Upper lobe of right lung (tissue), 1 donor: ENCODE measurements around the gene SMC1B. TPM values are rescaled to one million over a fixed set of nuclear protein-coding genes. Genes with fewer than 3 reads are reported as not detected.
"Not testable (repeated sequence)": the region's sequence is repeated elsewhere in the genome, so short reads cannot be mapped to it uniquely, and the experiment has no call there.

Experiments
- ATAC-seq: fragments of 200-7000 bp; cut with Tn5 transposase; one replicate; pipeline ENCODE4 v1.9.1; 2020; ENCODE audit warnings: mild to moderate bottlenecking, moderate library complexity
- DNase-seq: peaks from one replicate; pipeline ENCODE4 v3.0.0-alpha.2; 2020
- H3K27ac ChIP-seq: fragments of 200-600 bp; one replicate; pipeline ENCODE4 v1.8.0; 2022
- H3K27me3 ChIP-seq: fragments of 200-600 bp; one replicate; pipeline ENCODE4 v1.8.0; 2022; ENCODE audit warnings: mild to moderate bottlenecking
- H3K36me3 ChIP-seq: fragments of 200-600 bp; one replicate; pipeline ENCODE4 v1.8.0; 2022
- H3K4me1 ChIP-seq: fragments of 200-600 bp; one replicate; pipeline ENCODE4 v1.8.0; 2022
- H3K4me3 ChIP-seq: fragments of 200-600 bp; one replicate; pipeline ENCODE4 v1.8.0; 2022; ENCODE audit warnings: mild to moderate bottlenecking
- H3K9me3 ChIP-seq: fragments of 200-600 bp; one replicate; pipeline ENCODE4 v1.8.0; 2022
- CTCF ChIP-seq: fragments of 200-600 bp; IDR thresholded peaks from one replicate; pipeline ENCODE4 v1.8.0; 2022; ENCODE audit warnings: antibody characterized with exemption
- intact Hi-C: fragments of 100-400 bp; cut with DNase I; formaldehyde crosslinking; loops from one replicate; pipeline ENCODE4 v1.11.0; 2022
- total RNA-seq: library from RNA; stranded (reverse); fragmentation: NEBNext Ultra II Directional; extraction: Animal tissue kit (Norgen Biotek cat#: 25700); gene quantifications from one replicate; pipeline ENCODE4 v1.2.1, GENCODE V29; 2021
- donor health status: DM: no; HTN: yes; CAD: no; lungs with severe emphysema.

Gene SMC1B
- total RNA-seq, 1 donor from 2014 or later: not detected

- no peak for DNase-seq
- peak; percentile 15 for ATAC-seq
- H3K4me1 ChIP-seq: no peaks in the 10 kb centered on the region
- no peak overlapping the region for H3K27ac ChIP-seq
- no peak overlapping the region for H3K4me3 ChIP-seq
- intact Hi-C loops: loop anchor here (10.0 kb wide), 1 partner anchor 78 kb away; no protein-coding TSS in a partner anchor
- H3K9me3 ChIP-seq: no peaks in the 10 kb centered on the region
- no peak for TF ChIP-seq CTCF
- H3K27me3 ChIP-seq: peaks cover 7% of the 10 kb centered on the region
- no peaks in the 10 kb centered on the region for H3K36me3 ChIP-seq
Measured at GRCh38 chr22:45296628-45297297, 116.6 kb downstream of the SMC1B start.

- Histone ChIP-seq H3K4me1 (no peaks in the 10 kb centered on the region), H3K27ac (no peak overlapping the region), H3K36me3 (no peaks in the 10 kb centered on the region), H3K9me3 (no peaks in the 10 kb centered on the region), H3K27me3 (peaks cover 7% of the 10 kb centered on the region), H3K4me3 (no peak overlapping the region)
- ATAC-seq (no peak), DNase-seq (no peak)
- TF ChIP-seq CTCF: no peak
- intact Hi-C loops: loop anchor here (10.0 kb wide), 1 partner anchor 79 kb away; no protein-coding TSS in a partner anchor
Measured at GRCh38 chr22:45295492-45295891, 117.9 kb downstream of the SMC1B start.

- H3K9me3 ChIP-seq, H3K27ac ChIP-seq, DNase-seq, ATAC-seq, H3K4me3 ChIP-seq, H3K27me3 ChIP-seq, H3K36me3 ChIP-seq, H3K4me1 ChIP-seq: not testable (repeated sequence)
- intact Hi-C loops: loop anchor here (10.0 kb wide), 1 partner anchor 80 kb away; no protein-coding TSS in a partner anchor
Measured at GRCh38 chr22:45295004-45295403, 118.4 kb downstream of the SMC1B start.

Other genes with a start within 250 kb of the SMC1B start
- 51.5 TPM for gene NUP50, start 249.7 kb downstream of the SMC1B start, total RNA-seq
- gene KIAA0930, start 172.7 kb downstream of the SMC1B start, total RNA-seq: 79.5 TPM
- not detected for gene UPK3A, start 128.7 kb downstream of the SMC1B start, total RNA-seq
- gene FAM118A, start 103.7 kb downstream of the SMC1B start, total RNA-seq: 20.6 TPM
- gene RIBC2, start 94 bp upstream of the SMC1B start, total RNA-seq: not detected
- 272 TPM for gene FBLN1, start 89.3 kb upstream of the SMC1B start, total RNA-seq